Duodenal mucosa (tissue), 2 donors: ENCODE results near the gene ULK3.
A peak's percentile ranks its signal among the peaks of the same experiment; 100 is the strongest.

Experiments
- H3K27ac ChIP-seq: one replicate; pipeline ENCODE4 v1.7.0; 2013; ENCODE audit warnings: low read depth, low read length
- H3K27me3 ChIP-seq, 2 donors: one replicate each; pipeline ENCODE4 v1.7.0; 2013; ENCODE audit warnings: low read length in 2 of 2, control low read depth in 1 of 2; ENCODE audit not compliant: insufficient read depth in 2 of 2, control insufficient read depth in 1 of 2
- H3K36me3 ChIP-seq, 2 donors: one replicate each; pipeline ENCODE4 v1.7.0; 2013; ENCODE audit warnings: low read length in 2 of 2, control low read depth in 1 of 2; ENCODE audit not compliant: insufficient read depth in 2 of 2, control insufficient read depth in 1 of 2
- H3K4me1 ChIP-seq, 2 donors: one replicate each; pipeline ENCODE4 v1.7.0; 2013; ENCODE audit warnings: low read length in 2 of 2, control low read depth in 1 of 2; ENCODE audit not compliant: insufficient read depth in 2 of 2, control insufficient read depth in 1 of 2
- H3K4me3 ChIP-seq, 2 donors: one replicate each; pipeline ENCODE4 v1.7.0; 2013; ENCODE audit warnings: low read length in 2 of 2, low read depth in 1 of 2
- H3K9ac ChIP-seq, 2 donors: one replicate each; pipeline ENCODE4 v1.7.0; 2013; ENCODE audit warnings: low read length in 2 of 2, low read depth in 1 of 2
- H3K9me3 ChIP-seq, 2 donors: one replicate each; pipeline ENCODE4 v1.7.0; 2013; ENCODE audit warnings: low read length in 2 of 2, control low read depth in 1 of 2; ENCODE audit not compliant: control insufficient read depth in 1 of 2

Gene ULK3

GRCh38 chr15:74815121-74815934 is 27.6 kb downstream of the ULK3 start:
- no peaks in the 10 kb centered on the region for H3K9me3 ChIP-seq
- H3K36me3 ChIP-seq = no peaks in the 10 kb centered on the region
- no peak overlapping the region for H3K27ac ChIP-seq
- H3K9ac ChIP-seq = peak overlapping the region in 1 of 2 donors; percentile 43
- H3K27me3 ChIP-seq = no peaks in the 10 kb centered on the region
- no peak overlapping the region for H3K4me3 ChIP-seq
- H3K4me1 ChIP-seq = peaks cover 30 to 34% of the 10 kb centered on the region in 2 donors

GRCh38 chr15:74812533-74812932 is 30.4 kb downstream of the ULK3 start, which contains the start of gene LMAN1L:
Gene LMAN1L (plus strand): TSS chr15:74812835. CDS start chr15:74812855, 20 bp downstream.
- Histone ChIP-seq H3K27ac (no peak within 1 kb of the TSS), H3K9ac (no peak within 1 kb of the TSS), H3K36me3 (no peaks in the 10 kb centered on the region), H3K4me3 (no peak within 1 kb of the TSS), H3K9me3 (no peaks in the 10 kb centered on the region), H3K4me1 (peaks cover 21 to 26% of the 10 kb centered on the region in 2 donors), H3K27me3 (no peaks in the 10 kb centered on the region)

GRCh38 chr15:74809956-74810355 is 33.0 kb downstream of the ULK3 start:
- no peaks in the 10 kb centered on the region for H3K27me3 ChIP-seq
- H3K4me1 ChIP-seq = peaks cover 11 to 20% of the 10 kb centered on the region in 2 donors
- no peaks in the 10 kb centered on the region for H3K36me3 ChIP-seq
- H3K9me3 ChIP-seq = no peaks in the 10 kb centered on the region
- H3K9ac ChIP-seq = no peak overlapping the region
- H3K4me3 ChIP-seq = no peak overlapping the region
- H3K27ac ChIP-seq = no peak overlapping the region

- Histone ChIP-seq H3K27ac (no peak overlapping the region), H3K36me3 (peaks cover 0 to under 1% of the 10 kb centered on the region in 2 donors), H3K9me3 (no peaks in the 10 kb centered on the region), H3K9ac (no peak overlapping the region), H3K27me3 (no peaks in the 10 kb centered on the region), H3K4me3 (no peak overlapping the region), H3K4me1 (peaks cover 6 to 16% of the 10 kb centered on the region in 2 donors)
Measured at GRCh38 chr15:74809242-74809641, 33.7 kb downstream of the ULK3 start.

- Histone ChIP-seq H3K27me3 (no peaks in the 10 kb centered on the region), H3K9me3 (no peaks in the 10 kb centered on the region), H3K4me1 (peaks cover 6 to 16% of the 10 kb centered on the region in 2 donors), H3K36me3 (peaks cover 0 to 5% of the 10 kb centered on the region in 2 donors), H3K4me3 (no peak overlapping the region), H3K27ac (no peak overlapping the region), H3K9ac (no peak overlapping the region)
Measured at GRCh38 chr15:74808840-74809229, 34.1 kb downstream of the ULK3 start.

- Histone ChIP-seq H3K36me3 (peaks cover 4 to 10% of the 10 kb centered on the region in 2 donors), H3K4me3 (no peak overlapping the region), H3K27ac (no peak overlapping the region), H3K27me3 (no peaks in the 10 kb centered on the region), H3K4me1 (peaks cover 6 to 16% of the 10 kb centered on the region in 2 donors), H3K9ac (no peak overlapping the region), H3K9me3 (no peaks in the 10 kb centered on the region)
Measured at GRCh38 chr15:74808078-74808839, 34.7 kb downstream of the ULK3 start.

- H3K4me3 ChIP-seq = no peak overlapping the region
- peaks cover 6 to 16% of the 10 kb centered on the region in 2 donors for H3K4me1 ChIP-seq
- peaks cover 4 to 18% of the 10 kb centered on the region in 2 donors for H3K36me3 ChIP-seq
- no peak overlapping the region for H3K9ac ChIP-seq
- peak overlapping the region; percentile 10 for H3K27ac ChIP-seq
- no peaks in the 10 kb centered on the region for H3K27me3 ChIP-seq
- H3K9me3 ChIP-seq = no peaks in the 10 kb centered on the region
Measured at GRCh38 chr15:74807282-74807681, 35.7 kb downstream of the ULK3 start.

GRCh38 chr15:74804935-74805334 is 38.0 kb downstream of the ULK3 start:
- no peak overlapping the region for H3K4me3 ChIP-seq
- H3K27ac ChIP-seq = no peak overlapping the region
- no peaks in the 10 kb centered on the region for H3K27me3 ChIP-seq
- peaks cover 14 to 26% of the 10 kb centered on the region in 2 donors for H3K4me1 ChIP-seq
- no peaks in the 10 kb centered on the region for H3K9me3 ChIP-seq
- no peak overlapping the region for H3K9ac ChIP-seq
- H3K36me3 ChIP-seq = peaks cover 10 to 39% of the 10 kb centered on the region in 2 donors

- H3K4me3 ChIP-seq = no peak overlapping the region
- H3K27me3 ChIP-seq = no peaks in the 10 kb centered on the region
- no peaks in the 10 kb centered on the region for H3K9me3 ChIP-seq
- H3K4me1 ChIP-seq = peaks cover 34 to 37% of the 10 kb centered on the region in 2 donors
- peaks cover 14 to 58% of the 10 kb centered on the region in 2 donors for H3K36me3 ChIP-seq
- H3K9ac ChIP-seq = no peak overlapping the region
- H3K27ac ChIP-seq = no peak overlapping the region
Measured at GRCh38 chr15:74802862-74803447, 40.0 kb downstream of the ULK3 start.

- Histone ChIP-seq H3K4me3 (no peak overlapping the region), H3K27me3 (no peaks in the 10 kb centered on the region), H3K9ac (no peak overlapping the region), H3K27ac (no peak overlapping the region), H3K36me3 (peaks cover 14 to 59% of the 10 kb centered on the region in 2 donors), H3K9me3 (no peaks in the 10 kb centered on the region), H3K4me1 (peaks cover 37 to 40% of the 10 kb centered on the region in 2 donors)
Measured at GRCh38 chr15:74802290-74802689, 40.7 kb downstream of the ULK3 start.
